A549 (cell line): ENCODE results near the gene ZSCAN1. TPM values are rescaled to one million over a fixed set of nuclear protein-coding genes. Genes with fewer than 3 reads are reported as not detected.

Experiments
- ATAC-seq, 2 experiments: fragments of 200-7000 bp in 1 of 2; fragments of >200 bp in 1 of 2; cut with Nextera tagmentation in 1 of 2; cut with Tn5 transposase in 1 of 2; 3 replicates each; pipeline versions ENCODE4 v1.8.0 to v1.9.1; 2018 to 2020; ENCODE audit warnings: mild to moderate bottlenecking in 1 of 2, moderate library complexity in 1 of 2
- CTCF ChIA-PET: fragments of 300-600 bp; sonication (Branson Sonifier 250); formaldehyde crosslinking; extraction: SDS; loops from one replicate; lab custom pipeline; 2021; ENCODE audit warnings: antibody characterized with exemption, inconsistent platforms; lab: Yijun Ruan, JAX
- POLR2A ChIA-PET: fragments of 350-600 bp; formaldehyde crosslinking; extraction: SDS; loops from one replicate; lab custom pipeline; 2021; ENCODE audit warnings: antibody characterized with exemption, inconsistent platforms; lab: Yijun Ruan, JAX
- DNase-seq, 2 experiments: peaks; one replicate each; pipeline versions ENCODE4 v3.0.0 to v3.0.0-alpha.2; 2011 to 2016; ENCODE audit warnings: low read depth in 1 of 2, low spot score in 1 of 2
- FAIRE-seq: peaks from 2 replicates; lab custom pipeline; 2011; peaks lifted over from hg19 to GRCh38; lab: Jason Lieb, UNC
- H3K27ac ChIP-seq, 2 experiments: fragments of >200 bp; sonication (Bioruptor Twin); formaldehyde crosslinking; 3 replicates each; pipeline ENCODE4 v1.5.1; 2016 to 2017
- H3K4me1 ChIP-seq: fragments of >200 bp; sonication (Bioruptor Twin); formaldehyde crosslinking; 3 replicates; pipeline ENCODE4 v1.6.1; 2016
- H3K4me2 ChIP-seq: fragments of >200 bp; sonication (Bioruptor Twin); formaldehyde crosslinking; 3 replicates; pipeline ENCODE4 v1.6.1; 2016
- H3K4me3 ChIP-seq: fragments of >200 bp; sonication (Bioruptor Twin); formaldehyde crosslinking; 3 replicates; pipeline ENCODE4 v1.5.1; 2016
- H3K9me3 ChIP-seq: fragments of >200 bp; sonication (Bioruptor Twin); formaldehyde crosslinking; 3 replicates; pipeline ENCODE4 v1.6.1; 2016
- CBX2 ChIP-seq: fragments of 200-600 bp; sonication (generic); IDR thresholded peaks from 2 replicates; pipeline ENCODE4 v1.6.1; 2016; ENCODE audit warnings: low read depth, mild to moderate bottlenecking, borderline replicate concordance
- CBX8 ChIP-seq: fragments of 200-600 bp; sonication (generic); IDR thresholded peaks from 2 replicates; pipeline ENCODE4 v1.6.1; 2016
- CHD2 ChIP-seq: fragments of 150-350 bp; IDR thresholded peaks from 2 replicates; pipeline ENCODE4 v1.6.1; 2014; ENCODE audit warnings: low read length; ENCODE audit not compliant: partially characterized antibody
- CHD4 ChIP-seq: fragments of 200-600 bp; sonication (generic); IDR thresholded peaks from 2 replicates; pipeline ENCODE4 v1.6.1; 2016; ENCODE audit warnings: antibody characterized with exemption, mild to moderate bottlenecking, borderline replicate concordance
- E2F6 ChIP-seq: IDR thresholded peaks from 2 replicates; pipeline ENCODE4 v1.6.1; 2012; ENCODE audit warnings: low read depth, borderline replicate concordance
- EHF ChIP-seq: fragments of 250-450 bp; sonication (Bioruptor Pico); IDR thresholded peaks from 2 replicates; pipeline ENCODE4 v1.5.0; 2020; ENCODE audit warnings: mild to moderate bottlenecking
- EP300 ChIP-seq, 2 experiments: fragments of >200 bp; sonication (Bioruptor Twin); formaldehyde crosslinking; IDR thresholded peaks; 2 replicates in 1 of 2; 3 replicates in 1 of 2; pipeline ENCODE4 v1.6.1; 2016 to 2017
- FOSL2 ChIP-seq, 2 experiments: fragments of 450-650 bp in 1 of 2; fragments of >200 bp in 1 of 2; sonication (Bioruptor Twin) in 1 of 2; formaldehyde crosslinking; IDR thresholded peaks; 2 replicates each; pipeline versions ENCODE4 v1.5.0 to v1.6.1; 2016 to 2020; ENCODE audit warnings: mild to moderate bottlenecking in 1 of 2, moderate library complexity in 1 of 2
- FOXS1 ChIP-seq: fragments of 250-450 bp; sonication (Bioruptor Pico); IDR thresholded peaks from 2 replicates; pipeline ENCODE4 v1.5.0; 2020; ENCODE audit warnings: mild to moderate bottlenecking, moderate library complexity
- HES2 ChIP-seq: fragments of >200 bp; sonication (Bioruptor Twin); formaldehyde crosslinking; IDR thresholded peaks from 2 replicates; pipeline ENCODE4 v1.6.1; 2016
- HOXA7 ChIP-seq: fragments of 250-450 bp; sonication (Bioruptor Pico); IDR thresholded peaks from 2 replicates; pipeline ENCODE4 v1.5.0; 2020; ENCODE audit warnings: mild to moderate bottlenecking, moderate library complexity
- HOXB13 ChIP-seq: fragments of 250-450 bp; sonication (Bioruptor Pico); IDR thresholded peaks from 2 replicates; pipeline ENCODE4 v1.5.0; 2020; ENCODE audit warnings: low read depth, mild to moderate bottlenecking, moderate library complexity
- JUN ChIP-seq, 2 experiments: fragments of >200 bp; sonication (Bioruptor Twin); formaldehyde crosslinking; IDR thresholded peaks; 2 replicates in 1 of 2; 3 replicates in 1 of 2; pipeline ENCODE4 v1.6.1; 2016 to 2017
- JUNB ChIP-seq: fragments of >200 bp; sonication (Bioruptor Twin); formaldehyde crosslinking; IDR thresholded peaks from 2 replicates; pipeline ENCODE4 v1.6.1; 2016
- KDM5A ChIP-seq: fragments of 200-600 bp; sonication (generic); IDR thresholded peaks from 2 replicates; pipeline ENCODE4 v1.6.1; 2016; ENCODE audit warnings: antibody characterized with exemption, mild to moderate bottlenecking
- MAFK ChIP-seq: fragments of 450-650 bp; IDR thresholded peaks from 2 replicates; pipeline ENCODE4 v1.6.1; 2014; ENCODE audit not compliant: partially characterized antibody
- MAZ ChIP-seq: fragments of 150-350 bp; IDR thresholded peaks from 2 replicates; pipeline ENCODE4 v1.6.1; 2014; ENCODE audit warnings: antibody characterized with exemption, low read depth, low read length, borderline replicate concordance
- NFE2L2 ChIP-seq: fragments of 150-350 bp; conservative IDR thresholded peaks from 2 replicates; pipeline ENCODE4 v1.6.1; 2014; ENCODE audit warnings: low read length
- PBX3 ChIP-seq: IDR thresholded peaks from 2 replicates; pipeline ENCODE4 v1.6.1; 2012
- POLR2AphosphoS2 ChIP-seq: conservative IDR thresholded peaks from 2 replicates; pipeline ENCODE4 v1.6.1; 2012; ENCODE audit warnings: low read length, improper control_type of control experiment, inconsistent platforms
- RAD21 ChIP-seq, 2 experiments: fragments of >200 bp in 1 of 2; sonication (Bioruptor Twin) in 1 of 2; formaldehyde crosslinking in 1 of 2; IDR thresholded peaks in 1 of 2; conservative IDR thresholded peaks in 1 of 2; 2 replicates in 1 of 2; 3 replicates in 1 of 2; pipeline ENCODE4 v1.6.1; 2012 to 2018; ENCODE audit warnings: inconsistent platforms in 1 of 2
- RARB ChIP-seq: fragments of 250-450 bp; sonication (Bioruptor Pico); IDR thresholded peaks from 2 replicates; pipeline ENCODE4 v1.8.0; 2021; ENCODE audit warnings: mild to moderate bottlenecking, moderate library complexity
- RCOR1 ChIP-seq: fragments of 150-350 bp; IDR thresholded peaks from 2 replicates; pipeline ENCODE4 v1.6.1; 2014; ENCODE audit warnings: antibody characterized with exemption, low read length, low read depth
- RFX5 ChIP-seq: fragments of 450-650 bp; IDR thresholded peaks from 2 replicates; pipeline ENCODE4 v1.7.1; 2014; ENCODE audit warnings: antibody characterized with exemption, mild to moderate bottlenecking, moderate library complexity
- SREBF2 ChIP-seq: fragments of 450-650 bp; IDR thresholded peaks from 2 replicates; pipeline ENCODE4 v1.6.1; 2014; ENCODE audit warnings: mild to moderate bottlenecking, moderate library complexity
- ZC3H11A ChIP-seq: fragments of 450-650 bp; IDR thresholded peaks from 2 replicates; pipeline ENCODE4 v1.6.1; 2014; ENCODE audit warnings: antibody characterized with exemption, mild to moderate bottlenecking
- ZSCAN20 ChIP-seq: fragments of 250-450 bp; sonication (Bioruptor Pico); IDR thresholded peaks from 2 replicates; pipeline ENCODE4 v1.8.0; 2022; ENCODE audit warnings: mild to moderate bottlenecking, moderate library complexity
- WGBS: methylation state at CpG from one replicate; pipeline ENCODE4 v1.1.6; 2017; ENCODE audit errors: missing lambda C conversion rate; 5-methylcytosine and 5-hydroxymethylcytosine counted together
- polyA plus RNA-seq, 4 experiments: library from polyadenylated mRNA; depleted of rRNA in 3 of 4; stranded (reverse); fragments of >200 nt; fragmentation: RNase III in 1 of 4; extraction: RNeasy Plus Mini Kit Qiagen cat#74134 plus additional on column Dnase treatment in 1 of 4; gene quantifications; 2 replicates in 3 of 4; 3 replicates in 1 of 4; pipeline ENCODE4 v1.2.3, GENCODE V29; 2011 to 2017

ZSCAN1 gene
- polyA plus RNA-seq, 2 of the 4 experiments (the other 2 are of a cell fraction) = not detected

GRCh38 chr19:58042495-58043340, 8.9 kb downstream of the ZSCAN1 start:
- ATAC-seq = no peak
- CTCF ChIA-PET = no interaction called here
- H3K4me3 ChIP-seq = no peak overlapping the region
- H3K9me3 ChIP-seq = peaks cover 79% of the 10 kb centered on the region
- H3K4me2 ChIP-seq = no peak overlapping the region
- no peak for TF ChIP-seq FOSL2 (IDR thresholded peaks at IDR 0.05)
- no peak for TF ChIP-seq FOSL2 (CRISPR knock-in tag; IDR thresholded peaks at IDR 0.05)
- TF ChIP-seq ZSCAN20 = no peak
- TF ChIP-seq MAZ = no peak
- TF ChIP-seq MAFK = no peak
- no peak for TF ChIP-seq RFX5
- no peak for TF ChIP-seq ZC3H11A
- TF ChIP-seq HOXB13 (CRISPR knock-in tag) = no peak
- no peak for TF ChIP-seq EHF (CRISPR knock-in tag)
- TF ChIP-seq PBX3 = no peak
- TF ChIP-seq HOXA7 (CRISPR knock-in tag) = no peak
- no peak for TF ChIP-seq HES2
- TF ChIP-seq CHD2 = no peak
- TF ChIP-seq CBX8 = no peak
- no peak for TF ChIP-seq CBX2
- TF ChIP-seq RARB (CRISPR knock-in tag) = no peak
- TF ChIP-seq NFE2L2 = no peak
- no peak for TF ChIP-seq RCOR1
- no peaks in the 10 kb centered on the region for H3K4me1 ChIP-seq
- WGBS = 52% methylated on average over 37 of the region's 54 CpGs
- no peak for DNase-seq
- POLR2A ChIA-PET = no interaction called here
- no peak overlapping the region for H3K27ac ChIP-seq
- FAIRE-seq = no peak

DNA sequence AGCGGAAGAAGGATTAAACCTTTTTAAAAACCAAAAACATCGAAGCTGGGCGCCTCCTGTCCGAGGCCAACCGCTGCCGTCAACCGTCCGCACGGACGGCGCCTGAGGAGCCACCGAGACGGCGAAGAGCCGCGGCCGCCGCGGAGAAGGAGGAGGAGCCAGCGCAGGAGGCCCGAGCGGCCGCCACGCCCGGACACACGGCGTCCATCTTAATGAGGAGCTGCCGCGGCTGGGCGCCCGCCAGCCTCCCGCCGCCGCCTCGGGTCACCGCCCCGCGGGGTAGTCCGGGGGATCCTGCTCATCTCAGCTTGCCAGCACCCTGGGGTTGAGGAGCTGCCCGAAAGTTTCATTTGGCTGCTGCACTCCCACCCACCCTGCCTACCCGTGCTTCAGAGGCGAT, 10.6 kb downstream of the ZSCAN1 start:
- FAIRE-seq (no peak), DNase-seq (no peak), ATAC-seq (no peak)
- no peak overlapping the region for H3K27ac ChIP-seq
- WGBS = 81% methylated on average over 38 of the region's 42 CpGs
- no peak for TF ChIP-seq E2F6
- no peak for TF ChIP-seq EP300 (IDR thresholded peaks at IDR 0.05)
- TF ChIP-seq CHD4 = no peak
- no peak for TF ChIP-seq MAFK
- TF ChIP-seq SREBF2 = no peak
- TF ChIP-seq JUN (IDR thresholded peaks at IDR 0.05) = no peak
- TF ChIP-seq JUNB = no peak
- TF ChIP-seq KDM5A = no peak
- TF ChIP-seq RAD21 (conservative IDR thresholded peaks at IDR 0.05 in 1 of 2, IDR thresholded peaks at IDR 0.05 in 1 of 2) = no peak
- TF ChIP-seq POLR2AphosphoS2 = no peak
- no peak for TF ChIP-seq FOXS1 (CRISPR knock-in tag)
- peaks cover 79% of the 10 kb centered on the region for H3K9me3 ChIP-seq
- no peak overlapping the region for H3K4me2 ChIP-seq
- H3K4me1 ChIP-seq = no peaks in the 10 kb centered on the region
- no peak overlapping the region for H3K4me3 ChIP-seq
- POLR2A ChIA-PET = no interaction called here
- CTCF ChIA-PET = no interaction called here
